ENCODE measurements around the gene OSBP2.
"Not testable (repeated sequence)": the region's sequence is repeated elsewhere in the genome, so short reads cannot be mapped to it uniquely, and the experiment has no call there.

OSBP2 gene

DNA sequence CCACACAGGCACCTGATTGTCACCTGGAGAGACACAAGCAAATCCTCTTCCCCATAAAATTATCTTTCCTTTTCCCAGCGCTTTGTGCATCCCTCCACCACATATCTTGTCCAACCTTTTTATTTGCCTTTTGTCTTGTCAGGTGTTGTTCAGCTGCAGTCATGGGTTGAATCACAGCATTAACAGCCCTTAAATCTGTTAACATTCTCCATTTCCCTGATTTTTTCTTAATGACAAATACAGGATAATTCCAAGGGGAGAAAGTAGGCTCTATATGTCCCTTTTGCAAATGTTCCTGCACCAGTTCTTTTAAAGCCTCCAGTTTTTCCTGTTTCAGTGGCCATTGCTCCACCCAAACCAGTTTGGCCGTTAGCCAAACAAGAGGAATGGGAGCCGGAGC lies 18.1 kb upstream of the OSBP2 start:
- not testable (repeated sequence) for H3K4me1 ChIP-seq (ENCODE audit: control insufficient read depth in 1 of 2, insufficient read depth in 2 of 2, low read length in 2 of 2)

DNA sequence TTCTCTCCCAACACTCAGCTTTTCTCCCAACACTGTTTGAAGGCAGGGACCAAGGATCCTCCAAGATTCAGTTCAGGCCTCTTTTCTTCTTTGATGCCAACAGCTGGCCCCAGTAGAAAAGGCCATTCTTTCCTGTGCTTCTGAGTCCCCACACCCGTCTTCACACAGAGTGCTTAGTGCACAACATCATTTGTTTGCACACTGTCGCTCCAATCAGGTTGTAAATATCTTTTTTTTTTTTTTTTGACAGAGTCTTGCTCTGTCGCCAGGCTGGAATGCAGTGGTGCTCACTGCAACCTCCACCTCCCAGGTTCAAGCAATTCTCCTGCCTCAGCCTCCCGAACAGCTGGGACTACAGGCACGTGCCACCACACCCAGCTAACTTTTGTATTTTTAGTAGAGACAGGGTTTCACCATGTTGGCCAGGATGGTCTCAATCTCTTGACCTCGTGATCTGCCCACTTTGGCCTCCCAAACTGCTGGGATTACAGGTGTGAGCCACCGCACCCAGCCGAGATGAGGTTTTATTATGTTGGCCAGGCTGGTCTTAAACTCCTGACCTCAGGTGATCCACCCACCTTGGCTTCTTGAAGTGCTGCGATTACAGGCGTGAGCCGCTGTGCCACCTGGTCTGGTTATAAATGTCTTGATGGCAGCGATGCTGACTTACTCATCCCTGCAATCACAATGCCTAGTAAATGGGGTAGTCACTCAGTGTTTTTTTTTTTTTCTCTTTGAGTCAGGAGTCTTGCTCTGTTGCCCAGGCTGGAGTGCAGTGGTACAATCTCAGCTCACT lies 14.6 kb upstream of the OSBP2 start:
- not testable (repeated sequence) for H2BK12ac ChIP-seq (ENCODE audit: low read length); H3K14ac ChIP-seq (ENCODE audit: low read length); H2AFZ ChIP-seq (ENCODE audit: insufficient read depth, low read length, poor library complexity); H3K36me3 ChIP-seq (ENCODE audit: control insufficient read depth in 1 of 2, insufficient read depth in 2 of 2, low read length in 2 of 2); H3K27me3 ChIP-seq (ENCODE audit: insufficient read depth, low read length); H3K18ac ChIP-seq (ENCODE audit: low read length); H3K4me3 ChIP-seq (ENCODE audit: low read depth, low read length); H2BK5ac ChIP-seq (ENCODE audit: low read depth, low read length, poor library complexity); H2BK120ac ChIP-seq (ENCODE audit: insufficient read depth, low read length, poor library complexity); H3K9ac ChIP-seq (ENCODE audit: low read length); H3K4me2 ChIP-seq (ENCODE audit: low read length); H4K91ac ChIP-seq (ENCODE audit: low read depth, low read length); H3K9me3 ChIP-seq (ENCODE audit: insufficient read depth, low read depth, low read length); H4K8ac ChIP-seq (ENCODE audit: low read depth, low read length); H3K4me1 ChIP-seq (ENCODE audit: control insufficient read depth in 1 of 2, insufficient read depth in 2 of 2, low read length in 2 of 2); H3K79me2 ChIP-seq (ENCODE audit: control insufficient read depth, insufficient read depth, low read length, poor library complexity); H3K79me1 ChIP-seq (ENCODE audit: low read length); H2AK5ac ChIP-seq (ENCODE audit: low read length); H3K4ac ChIP-seq (ENCODE audit: low read depth, low read length); H4K12ac ChIP-seq (ENCODE audit: low read depth, low read length); DNase-seq; H3K27ac ChIP-seq (ENCODE audit: low read depth, low read length); H3K23ac ChIP-seq (ENCODE audit: low read length)
- no CpG with 5 or more reads among the region's 12 CpGs for WGBS (ENCODE audit: extremely low coverage, insufficient coverage, insufficient read length)

More for the DNA sequence above, 18.1 kb upstream of the OSBP2 start:
- H3K4me2 ChIP-seq (ENCODE audit: low read length); H2AFZ ChIP-seq (ENCODE audit: insufficient read depth, low read length, poor library complexity); H3K4ac ChIP-seq (ENCODE audit: low read depth, low read length); H2BK12ac ChIP-seq (ENCODE audit: low read length); H3K14ac ChIP-seq (ENCODE audit: low read length); H4K91ac ChIP-seq (ENCODE audit: low read depth, low read length); H3K18ac ChIP-seq (ENCODE audit: low read length); DNase-seq; H3K36me3 ChIP-seq (ENCODE audit: control insufficient read depth in 1 of 2, insufficient read depth in 2 of 2, low read length in 2 of 2); H3K27me3 ChIP-seq (ENCODE audit: insufficient read depth, low read length); H3K9ac ChIP-seq (ENCODE audit: low read length); H3K79me2 ChIP-seq (ENCODE audit: control insufficient read depth, insufficient read depth, low read length, poor library complexity); H2BK5ac ChIP-seq (ENCODE audit: low read depth, low read length, poor library complexity); H3K23ac ChIP-seq (ENCODE audit: low read length); H3K27ac ChIP-seq (ENCODE audit: low read depth, low read length); H2BK120ac ChIP-seq (ENCODE audit: insufficient read depth, low read length, poor library complexity); H3K79me1 ChIP-seq (ENCODE audit: low read length); H4K8ac ChIP-seq (ENCODE audit: low read depth, low read length); H3K9me3 ChIP-seq (ENCODE audit: insufficient read depth, low read depth, low read length); H3K4me3 ChIP-seq (ENCODE audit: low read depth, low read length); H4K12ac ChIP-seq (ENCODE audit: low read depth, low read length); H2AK5ac ChIP-seq (ENCODE audit: low read length): not testable (repeated sequence)
- WGBS (ENCODE audit: extremely low coverage, insufficient coverage, insufficient read length) = no CpG with 5 or more reads among the region's 3 CpGs

GRCh38 chr22:30680991-30681770 lies 13.5 kb upstream of the OSBP2 start:
- DNase-seq = no peak
- no peak overlapping the region for H2BK12ac ChIP-seq (ENCODE audit: low read length)
- no peaks in the 10 kb centered on the region for H3K79me1 ChIP-seq (ENCODE audit: low read length)
- no peak overlapping the region for H3K14ac ChIP-seq (ENCODE audit: low read length)
- no peaks in the 10 kb centered on the region for H3K27me3 ChIP-seq (ENCODE audit: insufficient read depth, low read length)
- no peak overlapping the region for H3K4ac ChIP-seq (ENCODE audit: low read depth, low read length)
- H2BK5ac ChIP-seq (ENCODE audit: low read depth, low read length, poor library complexity) = no peak overlapping the region
- H3K9ac ChIP-seq (ENCODE audit: low read length) = no peak overlapping the region
- no peaks in the 10 kb centered on the region for H3K9me3 ChIP-seq (ENCODE audit: insufficient read depth, low read depth, low read length)
- H4K8ac ChIP-seq (ENCODE audit: low read depth, low read length) = no peak overlapping the region
- WGBS (ENCODE audit: extremely low coverage, insufficient coverage, insufficient read length) = no CpG with 5 or more reads among the region's 1 CpG
- no peak overlapping the region for H4K12ac ChIP-seq (ENCODE audit: low read depth, low read length)
- no peak overlapping the region for H2AFZ ChIP-seq (ENCODE audit: insufficient read depth, low read length, poor library complexity)
- H2BK120ac ChIP-seq (ENCODE audit: insufficient read depth, low read length, poor library complexity) = no peak overlapping the region
- no peak overlapping the region for H3K27ac ChIP-seq (ENCODE audit: low read depth, low read length)
- H3K4me1 ChIP-seq (ENCODE audit: control insufficient read depth in 1 of 2, insufficient read depth in 2 of 2, low read length in 2 of 2) = no peaks in the 10 kb centered on the region
- no peak overlapping the region for H3K18ac ChIP-seq (ENCODE audit: low read length)
- no peaks in the 10 kb centered on the region for H3K79me2 ChIP-seq (ENCODE audit: control insufficient read depth, insufficient read depth, low read length, poor library complexity)
- no peak overlapping the region for H2AK5ac ChIP-seq (ENCODE audit: low read length)
- no peaks in the 10 kb centered on the region for H3K36me3 ChIP-seq (ENCODE audit: control insufficient read depth in 1 of 2, insufficient read depth in 2 of 2, low read length in 2 of 2)
- H3K4me2 ChIP-seq (ENCODE audit: low read length) = no peak overlapping the region
- H4K91ac ChIP-seq (ENCODE audit: low read depth, low read length) = no peak overlapping the region
- H3K23ac ChIP-seq (ENCODE audit: low read length) = no peak overlapping the region
- no peak overlapping the region for H3K4me3 ChIP-seq (ENCODE audit: low read depth, low read length)

DNA sequence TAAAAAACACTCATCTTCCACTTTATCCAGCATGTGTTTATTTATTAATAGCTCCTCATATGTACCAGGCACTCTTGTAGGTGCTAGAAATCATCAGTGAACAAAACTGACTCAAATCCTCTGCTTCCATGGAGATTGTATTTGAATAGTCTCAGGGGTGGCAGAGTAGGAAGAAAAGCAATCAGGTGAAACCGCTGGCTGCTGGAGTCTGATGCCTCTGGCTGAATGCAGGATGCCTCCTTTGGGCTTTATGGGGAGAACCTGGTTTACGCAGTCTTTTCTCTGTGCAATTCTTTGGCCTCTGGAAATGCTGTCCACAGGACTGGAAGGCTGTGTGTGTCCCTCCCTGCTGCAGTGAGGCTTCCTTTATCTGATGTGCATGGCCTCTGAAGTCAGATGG lies 12.8 kb upstream of the OSBP2 start:
- Histone ChIP-seq H2BK12ac (ENCODE audit: low read length) (no peak overlapping the region), H3K18ac (ENCODE audit: low read length) (no peak overlapping the region), H3K79me1 (ENCODE audit: low read length) (no peaks in the 10 kb centered on the region), H3K9me3 (ENCODE audit: insufficient read depth, low read depth, low read length) (no peaks in the 10 kb centered on the region), H2AK5ac (ENCODE audit: low read length) (no peak overlapping the region), H3K4me2 (ENCODE audit: low read length) (no peak overlapping the region), H3K9ac (ENCODE audit: low read length) (no peak overlapping the region), H3K36me3 (ENCODE audit: control insufficient read depth in 1 of 2, insufficient read depth in 2 of 2, low read length in 2 of 2) (no peaks in the 10 kb centered on the region), H3K4ac (ENCODE audit: low read depth, low read length) (no peak overlapping the region), H2BK120ac (ENCODE audit: insufficient read depth, low read length, poor library complexity) (no peak overlapping the region), H4K91ac (ENCODE audit: low read depth, low read length) (no peak overlapping the region), H3K79me2 (ENCODE audit: control insufficient read depth, insufficient read depth, low read length, poor library complexity) (no peaks in the 10 kb centered on the region), H2BK5ac (ENCODE audit: low read depth, low read length, poor library complexity) (no peak overlapping the region), H4K12ac (ENCODE audit: low read depth, low read length) (no peak overlapping the region), H2AFZ (ENCODE audit: insufficient read depth, low read length, poor library complexity) (no peak overlapping the region), H3K27me3 (ENCODE audit: insufficient read depth, low read length) (no peaks in the 10 kb centered on the region), H3K14ac (ENCODE audit: low read length) (no peak overlapping the region), H3K4me1 (ENCODE audit: control insufficient read depth in 1 of 2, insufficient read depth in 2 of 2, low read length in 2 of 2) (no peaks in the 10 kb centered on the region), H3K23ac (ENCODE audit: low read length) (no peak overlapping the region), H4K8ac (ENCODE audit: low read depth, low read length) (no peak overlapping the region), H3K4me3 (ENCODE audit: low read depth, low read length) (no peak overlapping the region), H3K27ac (ENCODE audit: low read depth, low read length) (no peak overlapping the region)
- WGBS (ENCODE audit: extremely low coverage, insufficient coverage, insufficient read length) = no CpG with 5 or more reads among the region's 2 CpGs
- DNase-seq = no peak
